Measurements from ENCODE around the gene SHMT1.
"Not testable (repeated sequence)": the region's sequence is repeated elsewhere in the genome, so short reads cannot be mapped to it uniquely, and the experiment has no call there.

- not testable (repeated sequence) for TF ChIP-seq TFCP2L1 (CRISPR knock-in tag; IDR thresholded peaks at IDR 0.05); POLR2A (IDR thresholded peaks at IDR 0.05; ENCODE audit: low read length); CHD2 (IDR thresholded peaks at IDR 0.05; ENCODE audit: low read length, partially characterized antibody); HOXB13 (CRISPR knock-in tag; IDR thresholded peaks at IDR 0.05; ENCODE audit: low read depth); GATA3 (IDR thresholded peaks at IDR 0.05; ENCODE audit: borderline replicate concordance)
- TF ChIP-seq, protein P1, sequence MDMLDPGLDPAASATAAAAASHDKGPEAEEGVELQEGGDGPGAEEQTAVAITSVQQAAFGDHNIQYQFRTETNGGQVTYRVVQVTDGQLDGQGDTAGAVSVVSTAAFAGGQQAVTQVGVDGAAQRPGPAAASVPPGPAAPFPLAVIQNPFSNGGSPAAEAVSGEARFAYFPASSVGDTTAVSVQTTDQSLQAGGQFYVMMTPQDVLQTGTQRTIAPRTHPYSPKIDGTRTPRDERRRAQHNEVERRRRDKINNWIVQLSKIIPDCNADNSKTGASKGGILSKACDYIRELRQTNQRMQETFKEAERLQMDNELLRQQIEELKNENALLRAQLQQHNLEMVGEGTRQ (IDR thresholded peaks at IDR 0.05): not testable (repeated sequence)
- TF ChIP-seq, protein P2, sequence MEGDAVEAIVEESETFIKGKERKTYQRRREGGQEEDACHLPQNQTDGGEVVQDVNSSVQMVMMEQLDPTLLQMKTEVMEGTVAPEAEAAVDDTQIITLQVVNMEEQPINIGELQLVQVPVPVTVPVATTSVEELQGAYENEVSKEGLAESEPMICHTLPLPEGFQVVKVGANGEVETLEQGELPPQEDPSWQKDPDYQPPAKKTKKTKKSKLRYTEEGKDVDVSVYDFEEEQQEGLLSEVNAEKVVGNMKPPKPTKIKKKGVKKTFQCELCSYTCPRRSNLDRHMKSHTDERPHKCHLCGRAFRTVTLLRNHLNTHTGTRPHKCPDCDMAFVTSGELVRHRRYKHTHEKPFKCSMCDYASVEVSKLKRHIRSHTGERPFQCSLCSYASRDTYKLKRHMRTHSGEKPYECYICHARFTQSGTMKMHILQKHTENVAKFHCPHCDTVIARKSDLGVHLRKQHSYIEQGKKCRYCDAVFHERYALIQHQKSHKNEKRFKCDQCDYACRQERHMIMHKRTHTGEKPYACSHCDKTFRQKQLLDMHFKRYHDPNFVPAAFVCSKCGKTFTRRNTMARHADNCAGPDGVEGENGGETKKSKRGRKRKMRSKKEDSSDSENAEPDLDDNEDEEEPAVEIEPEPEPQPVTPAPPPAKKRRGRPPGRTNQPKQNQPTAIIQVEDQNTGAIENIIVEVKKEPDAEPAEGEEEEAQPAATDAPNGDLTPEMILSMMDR (IDR thresholded peaks at IDR 0.05): not testable (repeated sequence)
Measured at GRCh38 chr17:18409321-18409720, 46.0 kb upstream of the SHMT1 start.
